SKM-1 treated with dmso at 0.1 percent for 144 hours (cell line): ENCODE data around the gene RASD2.

Experiments
- DNase-seq: peaks from one replicate; lab custom pipeline; 2025; ENCODE audit not compliant: unreplicated experiment; lab: John Stamatoyannopoulos, UW

RASD2 gene

GRCh38 chr22:35517769-35518530 lies 22.7 kb upstream of the RASD2 start:
- DNase-seq = no peak

- no peak for DNase-seq
Measured at GRCh38 chr22:35518811-35519210, 21.8 kb upstream of the RASD2 start.

- DNase-seq = no peak
Measured at GRCh38 chr22:35519306-35520000, 21.2 kb upstream of the RASD2 start.

GRCh38 chr22:35521358-35522224 lies 19.0 kb upstream of the RASD2 start:
- DNase-seq = no peak

- no peak for DNase-seq
Measured at GRCh38 chr22:35522225-35523149, 18.1 kb upstream of the RASD2 start.

- DNase-seq = no peak
Measured at GRCh38 chr22:35523167-35523947, 17.3 kb upstream of the RASD2 start.

GRCh38 chr22:35524966-35525686 lies 15.5 kb upstream of the RASD2 start:
- DNase-seq = no peak

GRCh38 chr22:35525687-35526332 lies 14.8 kb upstream of the RASD2 start:
- no peak for DNase-seq

GRCh38 chr22:35526333-35526979 lies 14.2 kb upstream of the RASD2 start:
- DNase-seq = no peak

GRCh38 chr22:35528927-35529326 lies 11.7 kb upstream of the RASD2 start:
- DNase-seq = no peak

- no peak for DNase-seq
Measured at GRCh38 chr22:35530700-35531099, 9.9 kb upstream of the RASD2 start.

GRCh38 chr22:35531202-35531601 lies 9.4 kb upstream of the RASD2 start:
- no peak for DNase-seq

GRCh38 chr22:35531676-35532075 lies 9.0 kb upstream of the RASD2 start:
- DNase-seq = no peak

- no peak for DNase-seq
Measured at GRCh38 chr22:35533365-35534029, 7.1 kb upstream of the RASD2 start.

GRCh38 chr22:35534091-35534490 lies 6.5 kb upstream of the RASD2 start:
- DNase-seq = no peak

- DNase-seq = no peak
Measured at GRCh38 chr22:35537232-35537631, 3.4 kb upstream of the RASD2 start.

- no peak for DNase-seq
Measured at GRCh38 chr22:35538801-35539321, 1.8 kb upstream of the RASD2 start.
